ENCODE data around the gene RHOV. TPM values are rescaled to one million over a fixed set of nuclear protein-coding genes. Genes with fewer than 3 reads are reported as not detected.

RHOV gene
- total RNA-seq, 1 donor from 2014 or later = 0.27 TPM

GRCh38 chr15:40858706-40859105, 15.3 kb downstream of the RHOV start:
- Mint-ChIP-seq H3K27ac (no peak overlapping the region), H3K36me3 (ENCODE audit: low read depth) (peaks cover 11% of the 10 kb centered on the region), H3K27me3 (no peaks in the 10 kb centered on the region), H3K9me3 (no peaks in the 10 kb centered on the region), H3K4me3 (no peak overlapping the region), H3K4me1 (peaks cover 8% of the 10 kb centered on the region)
- TF ChIP-seq, protein P1, sequence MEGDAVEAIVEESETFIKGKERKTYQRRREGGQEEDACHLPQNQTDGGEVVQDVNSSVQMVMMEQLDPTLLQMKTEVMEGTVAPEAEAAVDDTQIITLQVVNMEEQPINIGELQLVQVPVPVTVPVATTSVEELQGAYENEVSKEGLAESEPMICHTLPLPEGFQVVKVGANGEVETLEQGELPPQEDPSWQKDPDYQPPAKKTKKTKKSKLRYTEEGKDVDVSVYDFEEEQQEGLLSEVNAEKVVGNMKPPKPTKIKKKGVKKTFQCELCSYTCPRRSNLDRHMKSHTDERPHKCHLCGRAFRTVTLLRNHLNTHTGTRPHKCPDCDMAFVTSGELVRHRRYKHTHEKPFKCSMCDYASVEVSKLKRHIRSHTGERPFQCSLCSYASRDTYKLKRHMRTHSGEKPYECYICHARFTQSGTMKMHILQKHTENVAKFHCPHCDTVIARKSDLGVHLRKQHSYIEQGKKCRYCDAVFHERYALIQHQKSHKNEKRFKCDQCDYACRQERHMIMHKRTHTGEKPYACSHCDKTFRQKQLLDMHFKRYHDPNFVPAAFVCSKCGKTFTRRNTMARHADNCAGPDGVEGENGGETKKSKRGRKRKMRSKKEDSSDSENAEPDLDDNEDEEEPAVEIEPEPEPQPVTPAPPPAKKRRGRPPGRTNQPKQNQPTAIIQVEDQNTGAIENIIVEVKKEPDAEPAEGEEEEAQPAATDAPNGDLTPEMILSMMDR (IDR thresholded peaks at IDR 0.05) = no peak
- ATAC-seq (ENCODE audit: low read depth) (no peak), DNase-seq (no peak)
- intact Hi-C loops (cut with micrococcal nuclease) = loop anchor here (2.0 kb wide), 1 partner anchor 164 kb away; no protein-coding TSS in a partner anchor
- CTCF ChIA-PET = interaction anchor here (0.6 to 6.7 kb wide), 20 partner anchors 9 to 327 kb away, joined by 3 to 203 read pairs (median 6); partner anchors contain the start of genes RHOV, SPINT1 and VPS18
- POLR2A ChIA-PET = interaction anchor here (0.6 to 2.7 kb wide), 5 partner anchors 14 to 103 kb away, joined by 5 to 28 read pairs (median 7); partner anchors contain the start of genes SPINT1 and VPS18

- intact Hi-C loops (cut with micrococcal nuclease) = loop anchor here (1.0 to 2.0 kb wide), 5 partner anchors 17 to 328 kb away; partner anchors contain the start of genes RHOV and VPS18
- H3K36me3 Mint-ChIP-seq (ENCODE audit: low read depth) = peaks cover 16% of the 10 kb centered on the region
- ChIA-PET CTCF (interaction anchor here (0.6 to 6.7 kb wide), 23 partner anchors 11 to 328 kb away, joined by 3 to 203 read pairs (median 5); partner anchors contain the start of genes RHOV, RPUSD2, SPINT1 and VPS18), POLR2A (interaction anchor here (0.5 to 2.7 kb wide), 9 partner anchors 8 to 686 kb away, joined by 3 to 28 read pairs (median 6); partner anchors contain the start of genes RPAP1, SPINT1 and VPS18)
- H3K27ac Mint-ChIP-seq = no peak overlapping the region
- TF ChIP-seq, protein P1 (IDR thresholded peaks at IDR 0.05) = no peak
- H3K27me3 Mint-ChIP-seq = no peaks in the 10 kb centered on the region
- peaks cover 8% of the 10 kb centered on the region for H3K4me1 Mint-ChIP-seq
- H3K4me3 Mint-ChIP-seq = no peak overlapping the region
- peak; percentile 80 for DNase-seq
- peak; percentile 98 for ATAC-seq (ENCODE audit: low read depth)
- H3K9me3 Mint-ChIP-seq = no peaks in the 10 kb centered on the region
Observed at GRCh38 chr15:40857601-40858341, 16.3 kb downstream of the RHOV start.

- Mint-ChIP-seq H3K4me1 (peaks cover 8% of the 10 kb centered on the region), H3K36me3 (ENCODE audit: low read depth) (peaks cover 16% of the 10 kb centered on the region), H3K4me3 (no peak overlapping the region), H3K27me3 (no peaks in the 10 kb centered on the region), H3K27ac (no peak overlapping the region), H3K9me3 (no peaks in the 10 kb centered on the region)
- CTCF ChIA-PET = interaction anchor here (0.6 to 6.7 kb wide), 11 partner anchors 10 to 329 kb away, joined by 3 to 203 read pairs (median 21); partner anchors contain the start of genes RHOV, SPINT1 and VPS18
- POLR2A ChIA-PET = interaction anchor here (1.5 kb wide), 1 partner anchor 35 kb away, joined by 6 read pairs; no protein-coding TSS in a partner anchor
- TF ChIP-seq, protein P1 (IDR thresholded peaks at IDR 0.05) = no peak
- intact Hi-C loops (cut with micrococcal nuclease) = loop anchor here (1.0 kb wide), 4 partner anchors 18 to 329 kb away; partner anchors contain the start of genes RHOV and VPS18
- DNase-seq (no peak), ATAC-seq (ENCODE audit: low read depth) (no peak)
Observed at GRCh38 chr15:40856746-40857145, 17.3 kb downstream of the RHOV start.

- ATAC-seq (ENCODE audit: low read depth) (no peak), DNase-seq (no peak)
- CTCF ChIA-PET = interaction anchor here (0.6 to 6.7 kb wide), 5 partner anchors 35 to 586 kb away, joined by 4 to 203 read pairs (median 15); partner anchors contain the start of gene VPS18
- TF ChIP-seq, protein P1 (IDR thresholded peaks at IDR 0.05) = no peak
- intact Hi-C loops (cut with micrococcal nuclease) = no loop called here
- Mint-ChIP-seq H3K9me3 (no peaks in the 10 kb centered on the region), H3K27ac (no peak overlapping the region), H3K27me3 (no peaks in the 10 kb centered on the region), H3K36me3 (ENCODE audit: low read depth) (peaks cover 19% of the 10 kb centered on the region), H3K4me3 (no peak overlapping the region), H3K4me1 (peaks cover 8% of the 10 kb centered on the region)
- POLR2A ChIA-PET = interaction anchor here (1.4 kb wide), 1 partner anchor 38 kb away, joined by 3 read pairs; the partner anchor contains the start of gene VPS18
Observed at GRCh38 chr15:40855706-40856234, 18.3 kb downstream of the RHOV start.

Measured in activated B cell treated with CpG ODN at 0.5 μM for 24 hours (primary cell).